Measurements from ENCODE around the gene PEX3.

Gene PEX3

GRCh38 chr6:143539734-143540133 is 89.1 kb downstream of the PEX3 start:
- no peak for DNase-seq

- no peak for DNase-seq
These were observed 89.6 kb downstream of the PEX3 start for GRCh38 chr6:143540192-143540591.
